ENCODE results near the gene CACNA1G. TPM values are rescaled to one million over a fixed set of nuclear protein-coding genes. Genes with fewer than 3 reads are reported as not detected.

The CACNA1G gene
- total and polyA plus RNA-seq, 3 donors from 2014 or later = 1.3 to 1.7 (median 1.7) TPM

- no peak for DNase-seq
These were observed 60.3 kb downstream of the CACNA1G start for GRCh38 chr17:50620858-50621257.

GRCh38 chr17:50621574-50622031, 61.1 kb downstream of the CACNA1G start:
- H3K27me3 ChIP-seq = no peaks in the 10 kb centered on the region

More at GRCh38 chr17:50620858-50621257, 60.3 kb downstream of the CACNA1G start:
- Histone ChIP-seq H3K4me3 (no peak overlapping the region), H3K27ac (no peak overlapping the region), H3K27me3 (no peaks in the 10 kb centered on the region), H3K4me1 (no peaks in the 10 kb centered on the region), H3K9me3 (no peaks in the 10 kb centered on the region), H3K36me3 (ENCODE audit: low read depth, missing control alignments) (no peaks in the 10 kb centered on the region)
- TF ChIP-seq POLR2A (IDR thresholded peaks at IDR 0.05) (no peak), CTCF (IDR thresholded peaks at IDR 0.05) (no peak)
- 71 to 73% methylated on average over 13 to 17 of the region's 17 CpGs for WGBS, 2 donors
- intact Hi-C loops (cut with DNase I; ENCODE audit: low total_unique reads) = loop anchor here (10.0 kb wide), 1 partner anchor 136 kb away; no protein-coding TSS in a partner anchor

GRCh38 chr17:50624321-50624934, 63.9 kb downstream of the CACNA1G start:
- Histone ChIP-seq H3K4me1 (peaks cover 5% of the 10 kb centered on the region), H3K36me3 (ENCODE audit: low read depth, missing control alignments) (no peaks in the 10 kb centered on the region), H3K27ac (no peak overlapping the region), H3K27me3 (no peaks in the 10 kb centered on the region), H3K9me3 (no peaks in the 10 kb centered on the region), H3K4me3 (no peak overlapping the region)
- intact Hi-C loops (cut with DNase I; ENCODE audit: low total_unique reads) = loop anchor here (10.0 kb wide), 1 partner anchor 140 kb away; no protein-coding TSS in a partner anchor
- TF ChIP-seq POLR2A (IDR thresholded peaks at IDR 0.05) (no peak), CTCF (IDR thresholded peaks at IDR 0.05) (no peak)
- no peak for DNase-seq
- 86 to 93% methylated on average over 7 of the region's 7 CpGs for WGBS, 2 donors

More at GRCh38 chr17:50621574-50622031, 61.1 kb downstream of the CACNA1G start:
- no peak overlapping the region for H3K27ac ChIP-seq
- DNase-seq = peak; percentile 26
- H3K4me3 ChIP-seq = no peak overlapping the region
- no peaks in the 10 kb centered on the region for H3K9me3 ChIP-seq
- H3K36me3 ChIP-seq (ENCODE audit: low read depth, missing control alignments) = no peaks in the 10 kb centered on the region
- TF ChIP-seq POLR2A (IDR thresholded peaks at IDR 0.05) = no peak
- no peak for TF ChIP-seq CTCF (IDR thresholded peaks at IDR 0.05)
- intact Hi-C loops (cut with DNase I; ENCODE audit: low total_unique reads) = loop anchor here (10.0 kb wide), 1 partner anchor 137 kb away; no protein-coding TSS in a partner anchor
- WGBS, 2 donors = 69 to 80% methylated on average over 16 of the region's 16 CpGs
- H3K4me1 ChIP-seq = peaks cover 5% of the 10 kb centered on the region

GRCh38 chr17:50625032-50625871, 64.7 kb downstream of the CACNA1G start:
- Histone ChIP-seq H3K27me3 (no peaks in the 10 kb centered on the region), H3K4me3 (no peak overlapping the region), H3K27ac (no peak overlapping the region), H3K36me3 (ENCODE audit: low read depth, missing control alignments) (no peaks in the 10 kb centered on the region), H3K9me3 (no peaks in the 10 kb centered on the region), H3K4me1 (peaks cover 5% of the 10 kb centered on the region)
- no peak for DNase-seq
- no peak for TF ChIP-seq CTCF (IDR thresholded peaks at IDR 0.05)
- TF ChIP-seq POLR2A (IDR thresholded peaks at IDR 0.05) = no peak
- intact Hi-C loops (cut with DNase I; ENCODE audit: low total_unique reads) = loop anchor here (5.0 to 10.0 kb wide), 2 partner anchors 68 to 140 kb away; no protein-coding TSS in a partner anchor
- WGBS, 2 donors = 83 to 92% methylated on average over 13 to 18 of the region's 19 CpGs

All from testis (tissue), 3 donors.